ENCODE measurements around the gene GXYLT2. TPM values are rescaled to one million over a fixed set of nuclear protein-coding genes. Genes with fewer than 3 reads are reported as not detected.
A peak's percentile ranks its signal among the peaks of the same experiment; 100 is the strongest.

The GXYLT2 gene
- total and polyA plus RNA-seq, 2 of the 13 experiments (the other 11 are each of a cell fraction or from before 2014, with no cell fraction given), result 4.3 to 6.9 TPM

GRCh38 chr3:72996473-72997333, 108.9 kb downstream of the GXYLT2 start, which contains the start of gene PPP4R2 (continued):
- peak; percentile 64 to 82; a peak in 3 of 4 replicates for TF ChIP-seq HMGXB4 (CRISPR knock-in tag; IDR thresholded peaks at IDR 0.05; ENCODE audit: borderline replicate concordance in 1 of 2, low read depth in 1 of 2)
- no peak for TF ChIP-seq ZNF12 (CRISPR knock-in tag; IDR thresholded peaks at IDR 0.05)
- peak; percentile 76; the same call in 1 of the 2 replicates for TF ChIP-seq ARHGAP35 (CRISPR knock-in tag; IDR thresholded peaks at IDR 0.05; ENCODE audit: borderline replicate concordance)
- TF ChIP-seq ZNF660 (CRISPR knock-in tag; IDR thresholded peaks at IDR 0.05; ENCODE audit: borderline replicate concordance, low read depth), result no peak
- TF ChIP-seq ZNF30 (CRISPR knock-in tag; IDR thresholded peaks at IDR 0.05), result no peak
- TF ChIP-seq SYNCRIP (IDR thresholded peaks at IDR 0.05; ENCODE audit: insufficient read depth, low read depth, low read length), result no peak
- TF ChIP-seq ZFAT (CRISPR knock-in tag; conservative IDR thresholded peaks at IDR 0.05), result no peak
- TF ChIP-seq NFIB (CRISPR knock-in tag; IDR thresholded peaks at IDR 0.05; ENCODE audit: borderline replicate concordance), result no peak
- peak; percentile 70 for TF ChIP-seq GABPB1 (CRISPR knock-in tag; IDR thresholded peaks at IDR 0.05)
- TF ChIP-seq ZNF225 (CRISPR knock-in tag; IDR thresholded peaks at IDR 0.05), result no peak
- TF ChIP-seq TBP (CRISPR knock-in tag; IDR thresholded peaks at IDR 0.05), result no peak
- TF ChIP-seq CCDC6 (CRISPR knock-in tag; IDR thresholded peaks at IDR 0.05), result no peak
- no peak for TF ChIP-seq HNRNPH1 (optimal IDR thresholded peaks at IDR 0.05; ENCODE audit: low read depth, low read length)
- TF ChIP-seq MEIS2 (CRISPR knock-in tag; IDR thresholded peaks at IDR 0.05), result peak; percentile 84
- TF ChIP-seq CAMTA2 (CRISPR knock-in tag; IDR thresholded peaks at IDR 0.05; ENCODE audit: borderline replicate concordance), result no peak
- TF ChIP-seq AHR (CRISPR knock-in tag; IDR thresholded peaks at IDR 0.05), result no peak
- TF ChIP-seq ZNF253 (CRISPR knock-in tag; IDR thresholded peaks at IDR 0.05; ENCODE audit: borderline replicate concordance), result no peak
- TF ChIP-seq SIN3A (IDR thresholded peaks at IDR 0.05; ENCODE audit: borderline replicate concordance, low read depth, low read length), result peak; percentile 44; the same call in 1 of the 2 replicates
- peak; percentile 82 for TF ChIP-seq TFDP2 (CRISPR knock-in tag; IDR thresholded peaks at IDR 0.05)
- no peak for TF ChIP-seq ZXDC (CRISPR knock-in tag; IDR thresholded peaks at IDR 0.05)
- 0 out of 2 replicates have a peak, but pooled peaks have one; percentile 87 for TF ChIP-seq BRCA1 (CRISPR knock-in tag; IDR thresholded peaks at IDR 0.05)
- TF ChIP-seq ZNF143 (CRISPR knock-in tag; IDR thresholded peaks at IDR 0.05), result peak; percentile 28; the same call in 1 of the 2 replicates
- TF ChIP-seq GATA4 (IDR thresholded peaks at IDR 0.05; ENCODE audit: borderline replicate concordance, low read depth), result peak; percentile 63; the same call in 1 of the 2 replicates
- peak; percentile 84 for TF ChIP-seq ZNF709 (CRISPR knock-in tag; IDR thresholded peaks at IDR 0.05)
- no peak for TF ChIP-seq RFX5 (IDR thresholded peaks at IDR 0.05; ENCODE audit: low read depth, low read length)

Measured in HepG2 (cell line).